GM13976 (cell line): ENCODE measurements around the gene DNASE1L3.

Source experiments
- DNase-seq: peaks from one replicate; pipeline ENCODE4 v3.0.0; 2012; ENCODE audit warnings: low spot score
- in situ Hi-C: fragments of 300-500 bp; cut with MboI; formaldehyde crosslinking; loops from one replicate; pipeline ENCODE4 v1.12.0; 2022; ENCODE audit warnings: low sequenced_read_pairs, mixed read lengths, inconsistent platforms; ENCODE audit not compliant: unreplicated experiment
- TF ChIP-seq, protein P1 (sequence below): IDR thresholded peaks from 2 replicates; pipeline ENCODE4 v1.5.1; 2012; ENCODE audit warnings: borderline replicate concordance, mild to moderate bottlenecking; ENCODE audit not compliant: insufficient read depth; ENCODE audit errors: extremely low read depth, missing control alignments, control extremely low read depth

Gene DNASE1L3

DNA sequence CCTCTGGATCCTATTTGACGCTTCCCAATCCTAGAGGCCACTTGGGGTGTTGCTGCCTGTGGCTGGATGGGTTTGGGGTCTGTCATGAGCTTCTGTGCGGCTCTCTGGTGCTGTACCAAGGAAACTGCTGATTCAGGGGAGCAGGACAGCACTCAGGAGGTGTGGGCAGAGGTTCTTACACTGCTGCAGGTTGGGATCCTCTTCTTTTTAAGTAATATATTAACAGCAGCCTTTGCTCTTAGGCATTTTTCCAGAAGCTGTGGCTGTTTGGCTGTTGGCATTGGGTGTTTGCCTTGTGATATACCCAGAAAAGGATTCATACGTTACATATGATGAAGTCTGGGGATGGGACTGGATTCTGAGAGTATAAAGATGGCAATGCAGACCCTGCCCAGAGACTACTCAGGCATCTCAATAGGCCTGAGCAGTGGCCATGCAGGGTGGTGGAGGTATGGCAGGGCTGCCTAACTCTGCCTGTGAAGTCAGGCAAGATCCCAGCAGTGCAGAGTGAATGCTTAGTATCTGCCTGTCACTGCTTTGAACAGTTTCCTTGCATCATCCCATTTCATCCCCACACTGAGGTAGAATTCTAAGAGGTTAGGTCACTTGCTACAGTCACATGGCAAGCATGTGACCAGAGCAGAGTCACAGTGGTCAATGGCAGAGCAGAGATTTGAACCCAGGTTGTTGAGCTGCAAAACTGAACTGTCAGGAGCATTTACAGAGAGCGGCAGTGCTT lies 30.7 kb upstream of the DNASE1L3 start:
- no peak for DNase-seq
- in situ Hi-C loops, result no loop called here
- TF ChIP-seq, protein P1, sequence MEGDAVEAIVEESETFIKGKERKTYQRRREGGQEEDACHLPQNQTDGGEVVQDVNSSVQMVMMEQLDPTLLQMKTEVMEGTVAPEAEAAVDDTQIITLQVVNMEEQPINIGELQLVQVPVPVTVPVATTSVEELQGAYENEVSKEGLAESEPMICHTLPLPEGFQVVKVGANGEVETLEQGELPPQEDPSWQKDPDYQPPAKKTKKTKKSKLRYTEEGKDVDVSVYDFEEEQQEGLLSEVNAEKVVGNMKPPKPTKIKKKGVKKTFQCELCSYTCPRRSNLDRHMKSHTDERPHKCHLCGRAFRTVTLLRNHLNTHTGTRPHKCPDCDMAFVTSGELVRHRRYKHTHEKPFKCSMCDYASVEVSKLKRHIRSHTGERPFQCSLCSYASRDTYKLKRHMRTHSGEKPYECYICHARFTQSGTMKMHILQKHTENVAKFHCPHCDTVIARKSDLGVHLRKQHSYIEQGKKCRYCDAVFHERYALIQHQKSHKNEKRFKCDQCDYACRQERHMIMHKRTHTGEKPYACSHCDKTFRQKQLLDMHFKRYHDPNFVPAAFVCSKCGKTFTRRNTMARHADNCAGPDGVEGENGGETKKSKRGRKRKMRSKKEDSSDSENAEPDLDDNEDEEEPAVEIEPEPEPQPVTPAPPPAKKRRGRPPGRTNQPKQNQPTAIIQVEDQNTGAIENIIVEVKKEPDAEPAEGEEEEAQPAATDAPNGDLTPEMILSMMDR, result no peak

- DNase-seq, result no peak
- TF ChIP-seq, protein P1, result no peak
- in situ Hi-C loops, result no loop called here
Observed at GRCh38 chr3:58238830-58239229, 28.1 kb upstream of the DNASE1L3 start.

- in situ Hi-C loops, result no loop called here
- TF ChIP-seq, protein P1, result no peak
- peak; percentile 53 for DNase-seq
Observed at GRCh38 chr3:58237941-58238681, 27.3 kb upstream of the DNASE1L3 start.

DNA sequence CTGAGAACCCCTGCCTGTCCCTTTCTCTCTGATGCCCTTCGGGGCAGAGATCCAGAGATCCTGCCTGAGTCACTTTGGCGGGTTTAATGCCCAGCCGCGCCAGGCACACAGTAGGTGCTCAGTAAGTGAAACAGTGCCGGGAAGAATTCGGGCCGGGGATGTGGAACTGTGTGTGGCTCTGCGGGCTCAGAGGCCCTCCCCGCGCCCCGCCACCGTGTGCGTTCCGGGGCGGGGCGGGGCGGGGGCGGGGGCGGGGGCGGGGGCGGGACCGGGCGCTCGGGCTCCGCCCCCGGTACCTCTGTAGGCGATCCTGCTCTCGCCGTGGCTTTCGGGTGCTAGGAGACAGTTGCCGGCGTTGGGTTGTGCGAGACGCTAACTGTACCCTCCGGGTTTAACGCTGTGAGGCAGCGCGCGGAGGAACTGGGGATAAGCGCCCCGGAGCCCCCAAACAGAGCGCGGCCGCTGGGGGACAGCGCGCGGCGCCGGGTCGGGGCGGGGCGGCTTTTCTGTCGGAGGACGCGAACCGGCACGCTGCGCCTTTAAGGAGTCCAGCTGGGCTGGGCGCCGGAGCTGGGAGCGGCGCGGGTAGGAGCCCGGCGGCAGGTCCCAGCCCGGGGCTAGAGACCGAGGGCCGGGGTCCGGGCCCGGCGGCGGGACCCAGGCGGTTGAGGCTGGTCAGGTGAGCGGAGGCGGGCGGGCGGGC lies 26.6 kb upstream of the DNASE1L3 start, which contains the start of gene ABHD6:
TSS of gene ABHD6 (plus strand) at position 555 of the 703 bp plus-strand sequence. CDS start 18,795 bp downstream, outside the sequence.
- in situ Hi-C loops, result no loop called here
- DNase-seq, result peak; percentile 92
- TF ChIP-seq, protein P1, result peak; percentile 65

DNA sequence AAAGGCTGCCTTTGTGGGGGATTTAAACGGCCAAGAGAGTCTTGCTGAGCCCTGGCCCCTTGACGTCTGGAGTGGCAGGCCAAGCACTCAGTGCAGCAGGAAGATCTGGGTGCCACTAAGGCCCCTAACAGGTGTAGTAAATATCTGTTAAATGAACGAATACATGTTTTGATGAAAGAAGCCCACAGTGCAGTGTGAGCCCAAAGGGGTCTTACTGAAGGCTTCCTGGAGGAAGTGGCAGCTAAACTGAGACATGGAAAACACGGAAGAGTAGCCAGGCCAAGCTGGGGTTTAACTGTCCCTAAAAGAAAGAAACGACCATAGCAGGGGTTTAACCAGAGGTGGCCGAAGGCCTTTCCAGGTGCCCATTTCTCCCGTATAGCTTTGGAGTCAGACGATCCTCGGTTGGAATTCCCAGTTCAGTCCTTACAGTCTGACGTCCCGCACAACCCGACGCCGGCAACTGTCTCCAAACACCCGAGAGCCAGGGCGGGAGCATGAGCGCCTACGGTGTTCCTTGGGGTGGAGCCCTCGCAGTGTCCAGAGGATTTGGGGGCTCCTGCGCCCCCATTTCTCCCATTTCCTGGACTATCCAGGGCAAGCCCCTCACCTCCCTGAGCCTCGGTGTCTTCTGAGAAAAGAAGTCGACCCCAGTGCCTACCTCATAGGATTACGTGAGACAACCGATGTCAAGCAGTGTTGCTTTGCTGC lies 25.9 kb upstream of the DNASE1L3 start:
- TF ChIP-seq, protein P1, result no peak
- in situ Hi-C loops, result no loop called here
- DNase-seq, result no peak

DNA sequence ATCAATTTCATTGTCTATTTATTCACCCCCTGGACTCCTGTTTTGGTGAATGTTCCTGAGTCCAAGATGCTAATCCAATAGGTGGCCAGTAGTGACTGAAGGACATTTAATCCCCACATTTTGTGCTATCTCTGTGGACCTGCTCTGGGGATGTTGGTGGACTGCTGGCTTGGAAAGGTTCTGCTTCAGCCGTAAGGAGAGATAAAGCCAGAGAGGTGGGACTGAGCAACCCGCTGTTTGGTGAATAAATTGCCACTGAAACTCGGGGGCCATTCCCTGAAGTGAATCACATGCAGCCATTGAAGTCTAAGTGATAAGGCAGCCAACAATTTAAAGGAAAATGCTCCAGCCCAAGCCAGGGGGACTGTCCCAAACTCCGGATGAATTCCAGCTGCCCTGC lies 25.2 kb upstream of the DNASE1L3 start:
- TF ChIP-seq, protein P1, result no peak
- in situ Hi-C loops, result no loop called here
- no peak for DNase-seq
